ENCODE results near the gene CCL17. TPM values are rescaled to one million over a fixed set of nuclear protein-coding genes. Genes with fewer than 3 reads are reported as not detected.

Gene CCL17
- total RNA-seq, 4 donors from 2014 or later, result 2.6 TPM; not detected in 3

- no peaks in the 10 kb centered on the region for H3K36me3 ChIP-seq
- H3K27me3 ChIP-seq, result no peaks in the 10 kb centered on the region
- H3K9me3 ChIP-seq, result no peaks in the 10 kb centered on the region
- no peak overlapping the region for H3K27ac ChIP-seq
- WGBS, result 57% methylated on average over 7 of the region's 7 CpGs
- peaks cover 41% of the 10 kb centered on the region for H3K4me1 ChIP-seq
- H3K4me3 ChIP-seq, result no peak overlapping the region
- DNase-seq (ENCODE audit: low spot score in 2 of 2), result no peak
- TF ChIP-seq POLR2A (IDR thresholded peaks at IDR 0.05), result no peak
- no peak for TF ChIP-seq POLR2AphosphoS5 (IDR thresholded peaks at IDR 0.05)
- no peak for TF ChIP-seq CTCF (IDR thresholded peaks at IDR 0.05)
- no peak for TF ChIP-seq EP300 (IDR thresholded peaks at IDR 0.05)
Measured at GRCh38 chr16:57388359-57389086, 16.0 kb upstream of the CCL17 start.

- Histone ChIP-seq H3K36me3 (no peaks in the 10 kb centered on the region), H3K4me3 (no peak overlapping the region), H3K9me3 (no peaks in the 10 kb centered on the region), H3K27ac (no peak overlapping the region), H3K4me1 (peaks cover 41% of the 10 kb centered on the region), H3K27me3 (no peaks in the 10 kb centered on the region)
- 92% methylated on average over 3 of the region's 3 CpGs for WGBS
- no peak for TF ChIP-seq POLR2AphosphoS5 (IDR thresholded peaks at IDR 0.05)
- no peak for TF ChIP-seq POLR2A (IDR thresholded peaks at IDR 0.05)
- TF ChIP-seq CTCF (IDR thresholded peaks at IDR 0.05), result no peak
- TF ChIP-seq EP300 (IDR thresholded peaks at IDR 0.05), result no peak
- no peak for DNase-seq (ENCODE audit: low spot score in 2 of 2)
Measured at GRCh38 chr16:57389087-57389468, 15.5 kb upstream of the CCL17 start.

GRCh38 chr16:57390636-57391295, 13.8 kb upstream of the CCL17 start:
- H3K4me1 ChIP-seq, result peaks cover 43% of the 10 kb centered on the region

GRCh38 chr16:57391300-57391699, 13.3 kb upstream of the CCL17 start:
- Histone ChIP-seq H3K36me3 (no peaks in the 10 kb centered on the region), H3K27me3 (no peaks in the 10 kb centered on the region), H3K4me3 (no peak overlapping the region), H3K9me3 (no peaks in the 10 kb centered on the region), H3K4me1 (peaks cover 43% of the 10 kb centered on the region), H3K27ac (no peak overlapping the region)
- TF ChIP-seq EP300 (IDR thresholded peaks at IDR 0.05) (no peak), POLR2A (IDR thresholded peaks at IDR 0.05) (no peak), POLR2AphosphoS5 (IDR thresholded peaks at IDR 0.05) (no peak), CTCF (IDR thresholded peaks at IDR 0.05) (no peak)
- no peak for DNase-seq (ENCODE audit: low spot score in 2 of 2)
- 78% methylated on average over 4 of the region's 4 CpGs for WGBS

More at GRCh38 chr16:57390636-57391295, 13.8 kb upstream of the CCL17 start:
- Histone ChIP-seq H3K4me3 (no peak overlapping the region), H3K27me3 (no peaks in the 10 kb centered on the region), H3K9me3 (no peaks in the 10 kb centered on the region), H3K36me3 (no peaks in the 10 kb centered on the region), H3K27ac (no peak overlapping the region)
- DNase-seq (ENCODE audit: low spot score in 2 of 2), result no peak
- TF ChIP-seq POLR2AphosphoS5 (IDR thresholded peaks at IDR 0.05) (no peak), CTCF (IDR thresholded peaks at IDR 0.05) (no peak), EP300 (IDR thresholded peaks at IDR 0.05) (no peak), POLR2A (IDR thresholded peaks at IDR 0.05) (no peak)
- 60% methylated on average over 5 of the region's 5 CpGs for WGBS

- no peaks in the 10 kb centered on the region for H3K9me3 ChIP-seq
- H3K27me3 ChIP-seq, result no peaks in the 10 kb centered on the region
- no peak overlapping the region for H3K4me3 ChIP-seq
- TF ChIP-seq POLR2AphosphoS5 (IDR thresholded peaks at IDR 0.05) (no peak), POLR2A (IDR thresholded peaks at IDR 0.05) (no peak), CTCF (IDR thresholded peaks at IDR 0.05) (no peak), EP300 (IDR thresholded peaks at IDR 0.05) (no peak)
- peaks cover 39% of the 10 kb centered on the region for H3K4me1 ChIP-seq
- DNase-seq (ENCODE audit: low spot score in 2 of 2), result no peak
- no peaks in the 10 kb centered on the region for H3K36me3 ChIP-seq
- WGBS, result 66% methylated on average over 5 of the region's 5 CpGs
- no peak overlapping the region for H3K27ac ChIP-seq
Measured at GRCh38 chr16:57391708-57392107, 12.9 kb upstream of the CCL17 start.

Measured in suprapubic skin (tissue), 4 donors.